NCI-H748 treated with DMSO at 0.1 percent for 48 hours (cell line): ENCODE data around the gene SLC6A9.
A peak's percentile ranks its signal among the peaks of the same experiment; 100 is the strongest.

Experiments
- DNase-seq: peaks from one replicate; lab custom pipeline; 2025; lab: John Stamatoyannopoulos, UW

The SLC6A9 gene

DNA sequence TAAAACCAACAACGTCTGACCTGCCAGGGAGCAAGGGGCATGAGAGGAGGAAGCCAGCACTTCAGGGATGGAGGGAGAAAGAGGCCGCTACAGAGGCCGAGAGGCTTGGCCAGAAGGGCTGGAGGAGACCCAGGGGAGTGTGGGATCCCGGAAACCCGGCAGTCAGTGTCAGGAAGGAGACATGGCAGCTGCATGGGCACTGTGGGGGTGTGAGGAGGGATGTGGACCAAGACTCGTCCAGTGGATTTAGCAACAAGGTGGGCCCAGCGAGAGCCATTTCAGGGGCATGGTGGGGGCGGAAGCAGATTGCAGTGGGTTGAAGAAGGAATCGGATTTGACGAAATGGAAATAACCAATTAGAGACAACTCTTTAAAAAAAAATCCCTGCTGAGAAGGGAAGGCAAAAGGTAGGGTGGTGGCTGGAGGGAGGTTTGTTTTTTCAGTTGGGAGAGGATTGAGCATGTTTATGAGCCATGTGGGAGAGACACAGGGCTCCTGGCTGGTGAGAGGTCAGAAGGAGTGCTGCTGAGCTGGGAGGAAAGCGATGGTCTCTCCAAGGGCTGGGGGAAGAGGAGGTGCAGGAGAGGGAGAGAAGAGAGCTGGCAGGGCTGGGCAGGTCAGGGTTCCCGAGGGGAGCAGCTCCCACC, 47.9 kb downstream of the SLC6A9 start:
- no peak for DNase-seq

DNA sequence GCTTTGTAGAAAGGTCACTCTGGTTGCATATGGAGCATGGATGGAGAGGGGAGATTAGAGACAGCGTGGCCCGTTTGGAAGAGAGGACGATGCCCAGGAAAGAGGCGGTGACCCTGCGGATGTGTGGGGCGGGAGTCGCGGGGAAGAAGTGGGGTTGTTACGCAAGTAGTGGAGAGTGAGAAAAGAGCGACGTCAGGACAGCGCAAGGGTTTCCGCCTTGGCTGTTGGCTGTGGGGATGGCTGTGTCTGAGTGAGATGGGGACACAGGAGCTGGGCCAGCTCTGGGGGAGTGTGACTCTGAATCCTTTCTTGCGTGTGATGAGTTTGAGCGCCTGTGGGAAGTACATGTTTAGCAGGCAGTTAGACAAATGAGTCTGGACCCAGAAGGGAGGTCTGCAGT, 48.5 kb downstream of the SLC6A9 start:
- no peak for DNase-seq

DNA sequence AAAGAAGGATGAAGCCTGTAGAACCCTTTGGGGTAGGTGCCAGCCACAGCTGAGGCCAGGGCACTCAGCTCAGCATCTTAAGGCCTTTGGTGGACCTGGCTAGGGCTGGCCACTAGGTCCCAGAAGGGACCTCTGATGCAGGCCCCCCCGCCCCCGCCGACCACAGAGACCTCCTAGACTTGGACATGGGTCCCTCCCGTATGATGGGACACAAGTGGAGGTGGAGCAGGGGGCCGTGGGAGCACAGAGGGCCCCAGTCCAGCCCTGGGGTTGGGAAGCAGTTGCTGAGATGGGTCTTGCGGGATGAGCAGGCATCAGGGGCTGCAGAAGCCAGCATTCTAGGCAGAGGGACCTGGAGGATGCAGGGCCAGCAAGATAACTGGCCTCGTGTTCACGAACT, 49.0 kb downstream of the SLC6A9 start:
- no peak for DNase-seq

DNA sequence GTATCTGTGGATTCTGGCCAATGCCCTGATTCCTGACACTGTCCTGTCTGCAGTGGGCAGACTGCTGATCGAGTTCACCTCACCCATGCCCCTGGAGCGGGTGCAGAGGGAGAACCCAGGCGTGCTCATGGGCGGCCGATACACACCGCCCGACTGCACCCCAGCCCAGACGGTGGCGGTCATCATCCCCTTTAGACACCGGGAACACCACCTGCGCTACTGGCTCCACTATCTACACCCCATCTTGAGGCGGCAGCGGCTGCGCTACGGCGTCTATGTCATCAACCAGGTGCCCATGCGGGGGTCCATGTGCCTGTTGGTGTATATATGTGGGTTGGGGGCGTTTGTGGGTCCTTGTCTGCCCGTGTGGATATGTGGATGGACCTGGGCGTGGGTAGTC, 49.6 kb downstream of the SLC6A9 start:
- no peak for DNase-seq

DNA sequence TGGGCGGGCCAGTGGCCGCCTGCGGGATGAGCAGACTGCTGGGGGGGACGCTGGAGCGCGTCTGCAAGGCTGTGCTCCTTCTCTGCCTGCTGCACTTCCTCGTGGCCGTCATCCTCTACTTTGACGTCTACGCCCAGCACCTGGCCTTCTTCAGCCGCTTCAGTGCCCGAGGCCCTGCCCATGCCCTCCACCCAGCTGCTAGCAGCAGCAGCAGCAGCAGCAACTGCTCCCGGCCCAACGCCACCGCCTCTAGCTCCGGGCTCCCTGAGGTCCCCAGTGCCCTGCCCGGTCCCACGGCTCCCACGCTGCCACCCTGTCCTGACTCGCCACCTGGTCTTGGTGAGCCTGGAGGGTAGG, 50.1 kb downstream of the SLC6A9 start:
- no peak for DNase-seq

DNA sequence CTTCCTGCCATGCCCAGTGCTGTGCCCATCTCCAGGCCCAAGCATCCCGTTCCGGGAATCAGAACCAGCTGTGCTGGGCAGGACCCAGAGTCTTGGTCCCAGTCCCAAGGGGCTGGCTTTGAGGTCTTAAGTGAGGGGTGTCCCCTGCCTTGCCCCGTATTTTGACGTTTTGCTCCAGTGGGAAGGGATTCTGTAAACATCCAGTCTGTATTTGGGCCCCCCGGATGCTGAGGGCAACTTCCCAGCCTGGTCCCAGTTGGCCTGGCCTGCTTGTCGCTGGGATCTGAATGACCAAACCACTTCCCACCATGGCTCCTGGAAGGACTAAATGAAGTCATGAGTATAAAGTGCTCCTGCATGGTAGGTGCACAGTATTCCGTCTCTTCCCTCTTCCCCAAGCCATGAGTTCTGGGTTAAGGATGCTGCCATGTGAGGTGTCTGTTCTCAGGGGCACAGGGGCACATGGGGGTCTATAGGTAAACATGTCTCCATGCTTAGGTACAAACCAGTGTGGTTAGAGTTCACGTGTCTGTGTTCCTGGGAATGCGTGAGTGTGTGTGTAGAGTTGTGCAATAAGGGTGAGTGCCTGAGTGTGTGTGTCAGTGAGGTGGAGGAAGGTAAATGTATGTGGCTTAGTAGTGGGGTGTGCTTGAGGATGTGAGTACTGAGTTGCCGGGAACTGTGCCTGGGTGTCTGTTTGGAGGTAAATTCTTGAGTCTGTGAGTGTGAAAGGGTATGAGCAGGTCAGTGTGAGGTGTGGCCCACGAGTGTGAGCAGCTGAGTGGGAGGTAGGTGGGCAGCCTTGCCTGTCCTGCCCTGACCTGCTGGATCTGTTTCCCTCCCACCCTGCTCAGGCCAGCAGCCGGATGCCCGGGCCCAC, 50.8 kb downstream of the SLC6A9 start:
- DNase-seq, result no peak

DNA sequence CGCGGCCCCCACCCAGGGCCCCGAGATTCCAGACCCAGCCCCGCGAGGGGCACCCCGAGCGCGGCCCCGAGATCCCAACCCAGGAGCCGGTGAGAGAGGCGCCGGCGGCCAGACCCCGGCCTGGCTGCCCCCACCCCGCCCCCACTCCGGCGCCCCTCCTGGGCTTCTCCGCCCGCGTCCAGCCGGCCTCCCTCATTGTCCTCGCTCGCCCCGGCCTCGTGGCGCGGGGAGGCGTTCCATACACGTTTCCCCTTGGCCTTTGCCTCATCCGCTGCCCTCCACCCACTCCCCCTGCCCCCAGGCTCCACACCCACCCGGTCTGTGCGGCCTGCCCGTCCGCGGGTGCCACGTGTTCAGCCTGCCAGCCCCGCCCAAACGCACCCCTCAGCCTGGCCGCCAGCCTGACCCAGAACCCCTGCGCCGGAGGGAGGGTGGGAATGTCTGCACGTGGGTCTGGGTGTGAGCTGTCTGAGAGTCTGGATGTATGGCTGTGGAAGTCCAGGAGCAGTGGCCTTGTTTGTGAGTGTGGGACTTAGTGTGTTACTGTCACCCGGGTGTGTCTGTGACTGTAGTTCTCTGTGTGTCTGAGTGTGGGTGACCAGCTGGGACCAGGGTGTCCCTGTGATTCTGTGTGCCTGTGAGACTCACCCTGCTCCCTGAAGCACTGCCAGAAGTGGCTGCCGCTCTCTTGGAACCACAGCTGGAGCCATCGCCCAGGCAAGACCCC, 51.6 kb downstream of the SLC6A9 start:
- DNase-seq, result peak; percentile 12

DNA sequence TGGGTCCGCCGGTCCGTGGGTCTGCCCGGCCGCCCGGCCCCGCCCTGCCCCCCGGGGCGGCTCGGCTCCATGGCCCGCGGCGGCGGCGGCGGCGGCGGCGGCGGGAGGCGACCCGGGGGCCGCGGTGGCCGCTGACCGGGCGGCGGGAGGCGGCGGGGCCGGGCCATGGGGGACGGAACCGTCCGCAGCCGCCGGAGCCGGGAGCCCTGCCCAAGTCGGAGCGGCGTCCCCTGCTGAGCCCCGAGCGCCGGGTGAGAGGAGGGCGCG, 52.1 kb downstream of the SLC6A9 start:
- DNase-seq, result no peak

DNA sequence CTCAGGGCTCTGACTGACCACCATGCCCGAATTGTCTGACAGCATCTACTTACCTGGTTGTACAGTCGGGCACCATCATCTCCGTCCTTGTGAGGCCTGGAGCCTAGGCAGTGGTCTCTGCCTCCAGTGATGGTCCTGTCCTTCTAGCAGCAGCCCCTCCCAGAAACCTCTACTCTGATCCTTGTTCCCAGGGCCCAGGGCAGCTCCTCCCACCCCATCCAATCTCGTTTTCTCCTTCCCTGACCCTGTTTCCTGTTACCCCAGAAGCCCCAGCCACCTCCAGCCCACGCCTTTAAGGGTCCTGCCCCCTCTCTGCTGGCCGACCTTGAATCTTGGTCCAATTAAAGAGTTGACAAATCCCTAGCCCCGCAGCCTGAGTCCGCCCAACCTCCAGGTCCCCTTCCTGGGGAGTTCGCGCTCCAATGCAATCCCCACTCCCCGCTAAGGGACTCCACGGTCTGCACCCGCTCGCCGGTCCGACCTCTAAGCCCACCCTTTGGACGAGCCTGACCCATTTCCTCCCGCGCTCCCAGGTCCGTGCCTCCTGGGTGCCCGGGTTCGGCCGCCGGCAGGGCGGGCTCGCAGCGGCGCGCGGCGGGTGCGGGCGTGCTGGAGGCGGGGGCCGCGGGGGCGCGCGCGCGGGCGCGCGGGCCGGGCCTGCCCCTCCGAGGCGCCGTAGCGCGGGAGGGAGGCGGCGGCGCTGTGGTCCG, 52.6 kb downstream of the SLC6A9 start, which contains the start of gene B4GALT2:
Gene B4GALT2 (plus strand): TSS at position 660 of the 710 bp plus-strand sequence. CDS start 1,951 bp downstream, outside the sequence.
- peak; percentile 33 for DNase-seq

DNA sequence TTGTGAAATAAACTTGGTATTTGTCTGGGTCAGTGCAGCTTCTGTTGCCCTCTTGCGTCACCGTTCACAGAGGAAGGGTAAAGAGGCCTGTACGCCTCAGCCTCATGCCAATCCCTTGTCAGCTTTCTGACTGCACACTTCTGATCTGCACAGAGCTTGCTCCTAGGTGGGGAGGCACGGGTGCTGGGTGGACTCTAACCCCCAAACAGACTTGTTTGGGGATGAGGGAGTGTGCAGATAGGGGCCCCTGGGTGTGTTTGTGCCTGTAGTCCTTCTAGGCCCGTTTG, 53.1 kb downstream of the SLC6A9 start:
- DNase-seq, result no peak

DNA sequence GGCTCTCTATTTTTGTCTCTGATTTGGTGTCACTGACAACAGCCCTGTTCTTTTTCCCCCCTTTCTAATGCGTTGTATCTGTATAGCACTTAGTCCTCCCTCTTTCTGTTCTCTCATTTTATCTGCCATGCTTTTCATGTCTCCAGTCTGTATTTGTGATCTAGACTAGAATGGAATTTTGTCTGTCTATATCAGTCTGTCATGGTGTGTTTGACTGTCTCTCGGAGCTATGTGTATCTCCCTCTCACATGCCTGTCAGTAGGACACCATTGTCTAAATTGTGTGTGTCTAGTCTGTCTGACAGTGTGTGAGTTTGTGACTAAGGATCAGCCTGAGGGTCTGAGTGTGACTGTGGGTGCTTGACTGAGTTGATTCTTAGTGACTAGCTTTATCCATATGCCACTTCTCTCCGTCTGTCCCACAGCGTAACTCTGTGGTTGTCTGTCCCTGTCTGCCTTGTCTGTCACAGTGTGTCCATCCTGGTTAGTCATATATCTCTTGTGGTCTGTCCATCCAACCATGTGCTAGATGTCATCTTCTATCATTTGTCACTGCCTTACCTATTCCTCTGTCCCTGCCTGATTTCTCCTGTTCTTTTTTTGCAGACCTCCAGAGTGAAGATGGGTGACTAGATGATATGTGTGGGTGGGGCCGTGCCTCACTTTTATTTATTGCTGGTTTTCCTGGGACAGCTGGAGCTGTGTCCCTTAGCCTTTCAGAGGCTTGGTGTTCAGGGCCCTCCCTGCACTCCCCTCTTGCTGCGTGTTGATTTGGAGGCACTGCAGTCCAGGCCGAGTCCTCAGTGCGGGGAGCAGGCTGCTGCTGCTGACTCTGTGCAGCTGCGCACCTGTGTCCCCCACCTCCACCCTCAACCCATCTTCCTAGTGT, 53.6 kb downstream of the SLC6A9 start:
- DNase-seq, result no peak

DNA sequence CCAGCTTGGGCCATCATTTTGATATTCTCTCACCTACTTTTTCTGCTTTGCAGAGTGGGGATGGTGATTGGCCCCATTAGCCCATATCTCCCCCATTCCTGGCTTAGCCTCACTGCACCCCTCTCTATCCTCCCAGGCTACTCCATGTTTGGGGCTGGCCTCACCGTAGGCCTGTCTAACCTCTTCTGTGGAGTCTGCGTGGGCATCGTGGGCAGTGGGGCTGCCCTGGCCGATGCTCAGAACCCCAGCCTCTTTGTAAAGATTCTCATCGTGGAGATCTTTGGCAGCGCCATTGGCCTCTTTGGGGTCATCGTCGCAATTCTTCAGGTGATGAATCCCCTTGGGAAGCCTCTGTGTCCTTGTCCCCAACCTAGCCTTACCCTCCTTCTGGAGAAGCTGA, 54.4 kb downstream of the SLC6A9 start:
- no peak for DNase-seq

DNA sequence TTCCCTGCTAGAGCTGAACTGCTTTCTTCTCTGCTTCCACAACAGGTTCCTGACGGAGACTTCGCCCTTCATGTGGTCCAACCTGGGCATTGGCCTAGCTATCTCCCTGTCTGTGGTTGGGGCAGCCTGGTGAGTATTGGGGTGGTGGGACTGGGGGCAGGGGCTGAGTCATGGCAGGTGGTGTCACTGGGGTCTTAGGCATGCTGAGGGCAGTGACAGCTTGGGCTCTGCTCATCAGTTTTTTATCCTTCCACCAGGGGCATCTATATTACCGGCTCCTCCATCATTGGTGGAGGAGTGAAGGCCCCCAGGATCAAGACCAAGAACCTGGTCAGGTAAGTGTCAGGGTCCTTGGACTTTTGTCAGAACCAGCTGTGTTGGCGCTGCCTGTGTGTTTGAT, 55.2 kb downstream of the SLC6A9 start:
- no peak for DNase-seq

DNA sequence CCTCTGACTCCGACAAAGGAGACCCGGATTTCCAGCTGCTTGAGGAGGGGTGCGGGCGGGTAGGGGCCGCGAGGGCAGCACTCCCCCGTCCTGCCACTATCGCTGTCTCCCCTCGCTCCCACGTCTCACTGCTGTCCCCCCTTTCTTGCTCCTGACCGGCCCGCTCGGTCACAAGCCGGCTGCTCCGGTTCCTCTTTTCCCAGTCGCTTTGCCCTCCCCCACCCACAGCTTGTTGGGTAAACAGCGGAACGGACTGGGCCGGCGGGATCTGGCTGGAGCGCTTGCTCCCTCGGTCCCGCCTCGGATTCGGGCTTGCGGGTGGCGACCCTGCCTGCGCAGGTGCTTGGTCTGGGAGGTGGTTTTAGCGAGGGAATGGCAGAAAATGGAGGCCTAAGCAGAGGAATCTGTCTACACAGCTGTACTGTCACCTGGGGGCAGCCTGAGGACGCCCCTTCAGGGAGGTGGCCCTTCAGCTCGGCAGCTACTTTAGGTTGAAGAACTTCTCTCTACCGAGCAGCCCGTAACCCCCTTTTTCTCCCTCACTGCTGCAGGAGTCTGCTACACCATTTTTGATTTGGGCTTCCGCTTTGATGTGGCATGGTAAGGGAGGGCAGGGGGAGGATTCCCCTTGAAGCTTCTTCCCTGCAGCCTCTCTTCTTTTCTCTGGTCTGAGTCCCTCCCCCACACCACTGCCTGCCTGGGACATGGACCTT, 55.9 kb downstream of the SLC6A9 start:
- DNase-seq, result no peak

DNA sequence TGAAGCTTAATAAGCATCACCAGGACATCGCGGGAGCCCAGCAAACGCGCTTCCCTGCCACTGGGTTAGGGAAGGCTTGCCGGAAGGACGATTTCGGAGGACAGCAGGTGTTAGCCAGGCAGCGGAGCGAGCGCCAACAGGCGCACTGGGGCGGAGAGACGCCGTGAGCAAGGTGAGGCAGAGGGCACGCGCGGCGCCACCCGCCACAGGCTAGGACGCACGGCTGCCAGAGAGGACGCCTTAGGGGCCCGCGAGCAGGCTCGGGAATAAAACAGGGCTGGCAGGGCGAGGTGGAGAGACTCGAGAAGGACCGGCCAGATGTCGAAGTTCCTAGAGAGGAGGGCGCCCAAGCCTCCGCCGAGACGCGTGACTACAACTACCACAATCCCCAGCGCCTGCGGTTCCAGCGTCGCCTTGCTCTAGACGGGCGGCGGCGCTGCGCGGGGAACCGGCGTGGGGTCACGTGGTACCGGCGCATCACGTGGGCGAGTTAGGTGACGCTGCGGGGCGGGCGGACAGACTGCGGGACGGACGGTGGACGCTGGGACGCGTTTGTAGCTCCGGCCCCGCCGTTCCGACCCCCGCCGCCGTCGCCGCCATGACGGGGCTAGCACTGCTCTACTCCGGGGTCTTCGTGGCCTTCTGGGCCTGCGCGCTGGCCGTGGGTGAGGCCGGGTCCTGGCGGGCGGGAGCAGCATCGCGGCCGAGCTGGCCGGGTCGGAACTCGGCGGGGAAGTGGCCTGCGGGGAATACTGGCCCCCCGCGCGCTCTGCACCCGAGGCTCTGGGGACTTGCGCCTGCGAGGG, 56.6 kb downstream of the SLC6A9 start, which contains the start of gene ATP6V0B:
Gene ATP6V0B (plus strand): TSS at position 518 of the 806 bp plus-strand sequence. CDS start 81 bp downstream, at position 599.
- peak; percentile 97 for DNase-seq

DNA sequence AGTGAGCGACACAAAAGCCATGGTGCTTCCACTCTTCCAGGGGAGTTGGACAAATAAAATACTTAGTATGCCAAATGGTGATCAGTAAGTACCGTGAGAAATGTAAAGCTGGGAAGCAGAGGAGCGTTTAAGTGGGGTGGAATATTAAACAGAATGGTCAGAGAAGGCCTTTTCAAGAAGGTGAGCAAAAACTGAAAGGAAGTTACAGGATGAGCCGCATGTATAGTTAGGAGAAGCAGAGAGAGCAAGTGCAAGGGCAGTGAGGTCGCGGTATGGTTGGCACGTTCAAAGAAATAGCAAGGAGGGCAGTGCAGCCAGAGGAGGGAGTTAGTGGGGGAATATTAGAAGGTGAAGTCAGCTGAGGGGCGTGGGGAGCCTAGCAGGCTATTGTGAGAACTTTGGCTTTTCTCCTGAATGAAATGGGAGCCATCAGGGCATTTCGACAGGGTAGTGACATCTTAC, 57.2 kb downstream of the SLC6A9 start:
- DNase-seq, result peak; percentile 47

DNA sequence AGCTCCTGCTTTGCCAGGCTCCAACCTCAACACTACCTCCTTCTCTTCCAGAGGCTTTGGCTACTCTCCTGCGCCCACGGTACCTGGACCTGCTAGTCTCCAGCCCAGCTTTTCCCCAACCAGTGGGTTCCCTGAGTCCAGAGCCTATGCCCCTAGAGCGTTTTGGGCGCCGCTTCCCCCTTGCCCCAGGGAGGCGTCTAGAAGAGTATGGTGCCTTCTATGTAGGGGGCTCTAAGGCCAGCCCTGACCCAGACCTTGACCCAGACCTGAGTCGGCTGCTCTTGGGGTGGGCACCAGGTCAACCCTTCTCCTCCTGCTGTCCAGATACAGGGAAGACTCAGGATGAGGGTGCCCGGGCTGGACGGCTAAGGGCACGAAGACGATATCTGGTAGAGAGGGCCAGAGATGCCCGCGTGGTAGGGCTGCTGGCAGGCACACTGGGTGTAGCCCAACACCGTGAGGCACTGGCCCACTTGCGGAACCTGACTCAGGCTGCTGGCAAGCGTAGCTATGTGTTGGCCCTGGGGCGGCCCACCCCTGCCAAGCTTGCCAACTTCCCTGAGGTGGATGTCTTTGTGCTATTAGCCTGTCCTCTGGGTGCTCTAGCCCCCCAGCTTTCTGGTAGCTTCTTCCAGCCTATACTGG, 59.8 kb downstream of the SLC6A9 start:
- no peak for DNase-seq

DNA sequence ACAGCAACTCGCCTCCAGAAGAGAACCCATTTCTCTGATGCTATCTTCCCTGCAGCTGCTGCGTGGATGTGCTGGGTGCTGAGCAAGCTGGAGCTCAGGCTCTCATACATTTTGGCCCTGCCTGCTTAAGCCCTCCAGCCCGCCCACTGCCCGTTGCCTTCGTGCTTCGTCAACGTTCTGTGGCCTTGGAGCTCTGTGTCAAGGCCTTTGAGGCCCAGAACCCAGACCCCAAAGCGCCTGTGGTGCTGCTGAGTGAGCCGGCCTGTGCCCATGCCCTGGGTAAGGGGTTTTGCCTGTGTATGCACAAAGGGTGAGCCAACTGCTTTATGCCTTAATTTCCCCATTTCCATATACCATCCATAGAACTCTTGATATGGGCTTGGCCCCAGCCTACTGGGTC, 60.4 kb downstream of the SLC6A9 start:
- no peak for DNase-seq

DNA sequence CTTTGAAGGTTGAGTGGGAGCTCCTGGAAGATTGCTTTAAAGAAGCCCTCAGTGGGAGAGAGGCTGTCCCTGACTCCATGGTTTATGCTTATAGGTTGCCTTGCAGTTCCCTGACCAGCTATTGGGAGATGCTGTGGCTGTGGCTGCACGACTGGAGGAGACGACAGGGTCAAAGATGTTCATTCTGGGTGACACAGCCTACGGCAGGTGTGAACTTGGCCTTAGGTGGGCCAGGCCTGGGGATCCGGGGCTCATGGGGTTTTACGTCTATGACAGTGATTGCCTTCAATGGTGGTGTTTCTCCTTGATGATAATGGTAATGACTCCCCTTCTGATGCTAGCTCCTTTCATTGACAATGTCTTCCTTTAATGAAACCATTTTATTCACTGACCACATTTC, 60.8 kb downstream of the SLC6A9 start:
- DNase-seq, result no peak
